IPS-18c (cell line): ENCODE data around the gene POU6F2.
"Not testable (repeated sequence)": the region's sequence is repeated elsewhere in the genome, so short reads cannot be mapped to it uniquely, and the experiment has no call there.

ENCODE experiments used
- H3K4me3 ChIP-seq: 2 replicates; pipeline ENCODE4 v1.7.0; 2013; ENCODE audit warnings: low read depth, mild to moderate bottlenecking, low read length, moderate library complexity; ENCODE audit not compliant: insufficient read depth
- H3K9me3 ChIP-seq: one replicate; pipeline ENCODE4 v1.6.1; 2013; ENCODE audit warnings: mild to moderate bottlenecking, low read length, moderate library complexity; ENCODE audit not compliant: control insufficient read depth, insufficient read depth

POU6F2 gene

GRCh38 chr7:39186671-39187070, 209.0 kb downstream of the POU6F2 start:
- H3K9me3 ChIP-seq: no peaks in the 10 kb centered on the region

GRCh38 chr7:39187130-39187529, 209.4 kb downstream of the POU6F2 start:
- H3K4me3 ChIP-seq: no peak overlapping the region
- no peaks in the 10 kb centered on the region for H3K9me3 ChIP-seq

More at GRCh38 chr7:39186671-39187070, 209.0 kb downstream of the POU6F2 start:
- no peak overlapping the region for H3K4me3 ChIP-seq

- H3K9me3 ChIP-seq: no peaks in the 10 kb centered on the region
- H3K4me3 ChIP-seq: no peak overlapping the region
Measured at GRCh38 chr7:39192476-39192875, 214.8 kb downstream of the POU6F2 start.

- H3K9me3 ChIP-seq, H3K4me3 ChIP-seq: not testable (repeated sequence)
Measured at GRCh38 chr7:39194388-39194787, 216.7 kb downstream of the POU6F2 start.

GRCh38 chr7:39195967-39196366, 218.3 kb downstream of the POU6F2 start:
- Histone ChIP-seq H3K4me3 (no peak overlapping the region), H3K9me3 (no peaks in the 10 kb centered on the region)

GRCh38 chr7:39197831-39198230, 220.1 kb downstream of the POU6F2 start:
- no peak overlapping the region for H3K4me3 ChIP-seq
- no peaks in the 10 kb centered on the region for H3K9me3 ChIP-seq

- Histone ChIP-seq H3K9me3 (no peaks in the 10 kb centered on the region), H3K4me3 (no peak overlapping the region)
Measured at GRCh38 chr7:39198556-39198955, 220.8 kb downstream of the POU6F2 start.

- Histone ChIP-seq H3K9me3 (no peaks in the 10 kb centered on the region), H3K4me3 (no peak overlapping the region)
Measured at GRCh38 chr7:39199006-39199405, 221.3 kb downstream of the POU6F2 start.

- no peaks in the 10 kb centered on the region for H3K9me3 ChIP-seq
- H3K4me3 ChIP-seq: no peak overlapping the region
Measured at GRCh38 chr7:39199951-39200350, 222.2 kb downstream of the POU6F2 start.

- no peaks in the 10 kb centered on the region for H3K9me3 ChIP-seq
Measured at GRCh38 chr7:39202041-39202440, 224.3 kb downstream of the POU6F2 start.

GRCh38 chr7:39210362-39210761, 232.7 kb downstream of the POU6F2 start:
- H3K4me3 ChIP-seq: no peak overlapping the region
- no peaks in the 10 kb centered on the region for H3K9me3 ChIP-seq

More at GRCh38 chr7:39202041-39202440, 224.3 kb downstream of the POU6F2 start:
- no peak overlapping the region for H3K4me3 ChIP-seq

GRCh38 chr7:39211581-39211980, 233.9 kb downstream of the POU6F2 start:
- no peak overlapping the region for H3K4me3 ChIP-seq
- no peaks in the 10 kb centered on the region for H3K9me3 ChIP-seq

GRCh38 chr7:39212876-39213275, 235.2 kb downstream of the POU6F2 start:
- no peaks in the 10 kb centered on the region for H3K9me3 ChIP-seq
- no peak overlapping the region for H3K4me3 ChIP-seq

GRCh38 chr7:39217783-39218182, 240.1 kb downstream of the POU6F2 start:
- no peaks in the 10 kb centered on the region for H3K9me3 ChIP-seq

GRCh38 chr7:39219869-39220268, 242.2 kb downstream of the POU6F2 start:
- Histone ChIP-seq H3K4me3 (no peak overlapping the region), H3K9me3 (no peaks in the 10 kb centered on the region)

More at GRCh38 chr7:39217783-39218182, 240.1 kb downstream of the POU6F2 start:
- H3K4me3 ChIP-seq: no peak overlapping the region

- Histone ChIP-seq H3K4me3 (no peak overlapping the region), H3K9me3 (no peaks in the 10 kb centered on the region)
Measured at GRCh38 chr7:39221901-39222300, 244.2 kb downstream of the POU6F2 start.

GRCh38 chr7:39228946-39229345, 251.2 kb downstream of the POU6F2 start:
- Histone ChIP-seq H3K9me3 (no peaks in the 10 kb centered on the region), H3K4me3 (no peak overlapping the region)

GRCh38 chr7:39233851-39234529, 256.3 kb downstream of the POU6F2 start:
- H3K9me3 ChIP-seq: no peaks in the 10 kb centered on the region

More at GRCh38 chr7:39233851-39234529, 256.3 kb downstream of the POU6F2 start:
- H3K4me3 ChIP-seq: no peak overlapping the region
